Neural cell (in vitro differentiated cells): ENCODE results near the gene WDR26. TPM values are rescaled to one million over a fixed set of nuclear protein-coding genes. Genes with fewer than 3 reads are reported as not detected.

Source experiments
- H2AFZ ChIP-seq: fragments of 200-600, 300-800 bp; sonication (generic), shearing (Covaris generic); 2 replicates; pipeline ENCODE4 v1.6.0; 2014; ENCODE audit warnings: low read depth, mild to moderate bottlenecking, antibody characterized with exemption, low read length, moderate library complexity
- H3F3A ChIP-seq: fragments of 200-600 bp; shearing (Covaris generic); 2 replicates; pipeline ENCODE4 v1.6.1; 2016; ENCODE audit warnings: mild to moderate bottlenecking, moderate library complexity, mixed read lengths, antibody characterized with exemption, low read length; ENCODE audit not compliant: insufficient read depth, poor library complexity, severe bottlenecking
- H3K27ac ChIP-seq: fragments of 200-600, 300-800 bp; sonication (generic), shearing (Covaris generic); 2 replicates; pipeline ENCODE4 v1.5.1; 2014; ENCODE audit warnings: mild to moderate bottlenecking, low read length, moderate library complexity
- H3K27me3 ChIP-seq: fragments of 300-800, 200-600 bp; sonication (generic), shearing (Covaris generic); 2 replicates; pipeline ENCODE4 v1.6.0; 2014; ENCODE audit warnings: mild to moderate bottlenecking, low read depth, low read length, moderate library complexity; ENCODE audit not compliant: insufficient read depth
- H3K36me3 ChIP-seq: fragments of 300-800, 200-600 bp; sonication (generic), shearing (Covaris generic); 2 replicates; pipeline ENCODE4 v1.5.1; 2014; ENCODE audit warnings: mild to moderate bottlenecking, antibody characterized with exemption, low read length, moderate library complexity; ENCODE audit not compliant: insufficient read depth
- H3K4me2 ChIP-seq: fragments of 300-800, 200-600 bp; sonication (generic), shearing (Covaris generic); 2 replicates; pipeline ENCODE4 v1.6.0; 2014; ENCODE audit warnings: mild to moderate bottlenecking, low read length
- H3K4me3 ChIP-seq: fragments of 300-800, 200-600 bp; sonication (generic), shearing (Covaris generic); 2 replicates; pipeline ENCODE4 v1.5.1; 2014; ENCODE audit warnings: mild to moderate bottlenecking, low read length, moderate library complexity
- H3K79me2 ChIP-seq: fragments of 200-600 bp; shearing (Covaris generic); replicated peaks from 2 replicates; pipeline ENCODE4 v1.6.0; 2014; ENCODE audit warnings: mild to moderate bottlenecking, low read length, moderate library complexity; ENCODE audit not compliant: insufficient read depth
- H3K9ac ChIP-seq: fragments of 300-800, 200-600 bp; sonication (generic), shearing (Covaris generic); 2 replicates; pipeline ENCODE4 v1.6.1; 2016; ENCODE audit warnings: mild to moderate bottlenecking, low read length, mixed read lengths
- H3K9me2 ChIP-seq: fragments of 200-600 bp; shearing (Covaris generic); 2 replicates; pipeline ENCODE4 v1.6.1; 2016; ENCODE audit warnings: mild to moderate bottlenecking, low read length, mixed read lengths; ENCODE audit not compliant: insufficient read depth
- H3K9me3 ChIP-seq: fragments of 200-600, 300-800 bp; sonication (generic), shearing (Covaris generic); 2 replicates; pipeline ENCODE4 v1.6.1; 2016; ENCODE audit warnings: mild to moderate bottlenecking, mixed run types, low read length, moderate library complexity, mixed read lengths
- H4K20me1 ChIP-seq: fragments of 200-600 bp; shearing (Covaris generic); 2 replicates; pipeline ENCODE4 v1.6.1; 2016; ENCODE audit warnings: mild to moderate bottlenecking, mixed run types; ENCODE audit not compliant: insufficient read depth
- EP300 ChIP-seq: fragments of 450-650 bp; conservative IDR thresholded peaks from 2 replicates; pipeline ENCODE4 v1.6.1; 2014; ENCODE audit warnings: antibody characterized with exemption, mild to moderate bottlenecking, moderate library complexity; ENCODE audit not compliant: poor library complexity, severe bottlenecking
- EZH2 ChIP-seq: fragments of 200-600, 300-800 bp; shearing (Covaris generic), sonication (generic); IDR thresholded peaks from 2 replicates; pipeline ENCODE4 v1.6.1; 2014; ENCODE audit warnings: antibody characterized with exemption, low read length, borderline replicate concordance, mild to moderate bottlenecking; ENCODE audit not compliant: insufficient read depth, poor library complexity, severe bottlenecking
- MXI1 ChIP-seq: fragments of 450-650 bp; conservative IDR thresholded peaks from 2 replicates; pipeline ENCODE4 v1.6.1; 2014; ENCODE audit warnings: antibody characterized with exemption, mild to moderate bottlenecking; ENCODE audit not compliant: poor library complexity, severe bottlenecking
- POLR2AphosphoS5 ChIP-seq: IDR thresholded peaks from 2 replicates; pipeline ENCODE4 v1.6.1; 2012
- RAD21 ChIP-seq: fragments of 450-650 bp; conservative IDR thresholded peaks from 2 replicates; pipeline ENCODE4 v1.6.1; 2014; ENCODE audit warnings: antibody characterized with exemption, mild to moderate bottlenecking, moderate library complexity
- REST ChIP-seq: IDR thresholded peaks from 2 replicates; pipeline ENCODE4 v1.6.1; 2012; ENCODE audit warnings: borderline replicate concordance
- SMC3 ChIP-seq: fragments of 450-650 bp; conservative IDR thresholded peaks from 2 replicates; pipeline ENCODE4 v1.6.1; 2014; ENCODE audit warnings: antibody characterized with exemption, mild to moderate bottlenecking, moderate library complexity; ENCODE audit not compliant: poor library complexity
- TAF1 ChIP-seq: IDR thresholded peaks from 2 replicates; pipeline ENCODE4 v1.6.1; 2012; ENCODE audit warnings: low read depth
- polyA plus RNA-seq: library from polyadenylated mRNA; depleted of rRNA; stranded (reverse); fragments of >200 nt; gene quantifications from 2 replicates; pipeline ENCODE4 v1.2.3, GENCODE V29; 2014
- TF ChIP-seq, protein P1 (sequence below): fragments of 450-650 bp; IDR thresholded peaks from 2 replicates; pipeline ENCODE4 v1.5.1; 2014; ENCODE audit warnings: antibody characterized with exemption, mild to moderate bottlenecking, moderate library complexity; ENCODE audit not compliant: poor library complexity, severe bottlenecking

WDR26 gene
- polyA plus RNA-seq, 1 donor from 2014 or later = 89.6 TPM

GRCh38 chr1:224435999-224436398 lies 1.4 kb upstream of the WDR26 start:
- Histone ChIP-seq H3K36me3 (peaks cover 5% of the 10 kb centered on the region), H3K9ac (peak overlapping the region; percentile 84), H3K27me3 (no peaks in the 10 kb centered on the region), H2AFZ (no peak overlapping the region), H3K79me2 (peaks cover 40% of the 10 kb centered on the region), H3K4me2 (peak overlapping the region; percentile 100), H3K9me3 (no peaks in the 10 kb centered on the region), H3K27ac (no peak overlapping the region), H3K9me2 (no peaks in the 10 kb centered on the region), H3K4me3 (peak overlapping the region; percentile 97), H4K20me1 (peaks cover 9% of the 10 kb centered on the region), H3F3A (no peaks in the 10 kb centered on the region)
- TF ChIP-seq POLR2AphosphoS5 (no peak), MXI1 (no peak), RAD21 (no peak), EP300 (no peak), EZH2 (no peak), TAF1 (no peak), SMC3 (no peak)
- TF ChIP-seq, protein P1, sequence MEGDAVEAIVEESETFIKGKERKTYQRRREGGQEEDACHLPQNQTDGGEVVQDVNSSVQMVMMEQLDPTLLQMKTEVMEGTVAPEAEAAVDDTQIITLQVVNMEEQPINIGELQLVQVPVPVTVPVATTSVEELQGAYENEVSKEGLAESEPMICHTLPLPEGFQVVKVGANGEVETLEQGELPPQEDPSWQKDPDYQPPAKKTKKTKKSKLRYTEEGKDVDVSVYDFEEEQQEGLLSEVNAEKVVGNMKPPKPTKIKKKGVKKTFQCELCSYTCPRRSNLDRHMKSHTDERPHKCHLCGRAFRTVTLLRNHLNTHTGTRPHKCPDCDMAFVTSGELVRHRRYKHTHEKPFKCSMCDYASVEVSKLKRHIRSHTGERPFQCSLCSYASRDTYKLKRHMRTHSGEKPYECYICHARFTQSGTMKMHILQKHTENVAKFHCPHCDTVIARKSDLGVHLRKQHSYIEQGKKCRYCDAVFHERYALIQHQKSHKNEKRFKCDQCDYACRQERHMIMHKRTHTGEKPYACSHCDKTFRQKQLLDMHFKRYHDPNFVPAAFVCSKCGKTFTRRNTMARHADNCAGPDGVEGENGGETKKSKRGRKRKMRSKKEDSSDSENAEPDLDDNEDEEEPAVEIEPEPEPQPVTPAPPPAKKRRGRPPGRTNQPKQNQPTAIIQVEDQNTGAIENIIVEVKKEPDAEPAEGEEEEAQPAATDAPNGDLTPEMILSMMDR = no peak

- peaks cover 47% of the 10 kb centered on the region for H3K79me2 ChIP-seq
- peak overlapping the region; percentile 87 for H3K27ac ChIP-seq
Observed at GRCh38 chr1:224435318-224435763, 744 bp upstream of the WDR26 start.

More at GRCh38 chr1:224435318-224435763, 744 bp upstream of the WDR26 start:
- no peaks in the 10 kb centered on the region for H3K9me3 ChIP-seq
- H3K9ac ChIP-seq = peak overlapping the region; percentile 84
- H3F3A ChIP-seq = no peaks in the 10 kb centered on the region
- peak overlapping the region; percentile 97 for H3K4me3 ChIP-seq
- H3K9me2 ChIP-seq = no peaks in the 10 kb centered on the region
- peaks cover 14% of the 10 kb centered on the region for H4K20me1 ChIP-seq
- peak overlapping the region; percentile 99 for H2AFZ ChIP-seq
- H3K4me2 ChIP-seq = peak overlapping the region; percentile 100
- peaks cover 11% of the 10 kb centered on the region for H3K36me3 ChIP-seq
- TF ChIP-seq SMC3 (no peak), REST (no peak), MXI1 (no peak)
- no peaks in the 10 kb centered on the region for H3K27me3 ChIP-seq
